ENCODE measurements around the gene ECE1.
"Not testable (repeated sequence)": the region's sequence is repeated elsewhere in the genome, so short reads cannot be mapped to it uniquely, and the experiment has no call there.

DNA sequence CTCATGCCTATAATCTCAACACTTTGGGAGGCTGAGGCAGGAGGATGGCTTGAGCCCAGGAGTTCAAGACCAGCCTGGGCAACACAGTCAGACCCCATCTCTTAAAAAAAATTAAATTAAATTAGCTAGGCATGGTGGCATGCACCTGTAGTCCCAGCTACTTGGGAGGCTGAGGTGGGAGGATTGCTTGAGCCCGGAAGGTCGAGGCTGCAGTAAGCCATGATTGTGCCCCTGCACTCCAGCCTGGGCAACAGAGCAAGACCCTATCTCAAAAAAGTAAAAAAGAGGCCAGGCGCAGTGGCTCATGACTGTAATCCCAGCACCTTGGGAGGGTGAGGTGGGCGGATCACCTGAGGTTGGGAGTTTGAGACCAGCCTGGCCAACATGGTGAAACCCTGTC lies 8.2 kb downstream of the ECE1 start:
- TF ChIP-seq CTCF, POLR2A (IDR thresholded peaks at IDR 0.05): not testable (repeated sequence)
